K562 (cell line): ENCODE measurements around the gene NDUFA6. TPM values are rescaled to one million over a fixed set of nuclear protein-coding genes. Genes with fewer than 3 reads are reported as not detected.

Source experiments
- ATAC-seq: fragments of 200-7000 bp; cut with Tn5 transposase; 3 replicates; pipeline ENCODE4 v1.9.1; 2020; ENCODE audit warnings: moderate library complexity
- BruUV-seq: library from RNA; stranded (reverse); fragments of 400-500 nt; replicated peaks from 2 replicates; lab custom pipeline; 2021; lab: Mats Ljungman, UMichigan
- CTCF ChIA-PET: fragments of 300-600 bp; formaldehyde crosslinking; extraction: SDS; loops from one replicate; lab custom pipeline; 2021; ENCODE audit warnings: low intra/inter-chr PET ratio; lab: Yijun Ruan, JAX
- POLR2A ChIA-PET: fragments of 300-600, 350-650 bp; sonication (Branson Sonifier 250); formaldehyde crosslinking; extraction: SDS; loops from one replicate; lab custom pipeline; 2021; ENCODE audit warnings: antibody characterized with exemption, inconsistent platforms; lab: Yijun Ruan, JAX
- DNase-seq, 4 experiments: peaks; one replicate each; pipeline versions ENCODE4 v3.0.0 to v3.0.0-alpha.2; 2011 to 2018; ENCODE audit warnings: low spot score in 3 of 4, mixed read lengths in 3 of 4; ENCODE audit errors: extremely low read depth in 1 of 4
- FAIRE-seq: peaks from 2 replicates; lab custom pipeline; 2011; peaks lifted over from hg19 to GRCh38; lab: Jason Lieb, UNC
- H2AFZ ChIP-seq: 2 replicates; pipeline ENCODE4 v1.6.0; 2011; ENCODE audit warnings: low read depth, low read length, control low read depth, inconsistent platforms
- H3K27ac ChIP-seq: fragments of 200-600 bp; 3 replicates; pipeline ENCODE4 v1.8.0; 2011; ENCODE audit warnings: low read depth, mild to moderate bottlenecking, control low read depth, inconsistent platforms, low read length, moderate library complexity, mixed read lengths; ENCODE audit errors: extremely low read depth
- H3K27me3 ChIP-seq, 2 experiments: fragments of 300-600 bp in 1 of 2; 2 replicates in 1 of 2; 3 replicates in 1 of 2; pipeline versions ENCODE4 v1.6.0 to v1.8.0; 2011; ENCODE audit warnings: inconsistent platforms in 2 of 2, low read length in 2 of 2, mild to moderate bottlenecking in 1 of 2, mixed read lengths in 1 of 2, moderate library complexity in 1 of 2; ENCODE audit not compliant: control insufficient read depth in 2 of 2, insufficient read depth in 2 of 2
- H3K36me3 ChIP-seq: fragments of 300-600 bp; 3 replicates; pipeline ENCODE4 v1.8.0; 2011; ENCODE audit warnings: mild to moderate bottlenecking, low read length, inconsistent platforms; ENCODE audit not compliant: control insufficient read depth, insufficient read depth
- H3K4me1 ChIP-seq, 2 experiments: fragments of 200-600 bp in 1 of 2; replicated peaks in 1 of 2; 2 replicates in 1 of 2; 3 replicates in 1 of 2; pipeline versions ENCODE4 v1.5.1 to v1.8.0; 2011; ENCODE audit warnings: inconsistent platforms in 2 of 2, low read length in 2 of 2, mild to moderate bottlenecking in 1 of 2, mixed read lengths in 1 of 2, moderate library complexity in 1 of 2; ENCODE audit not compliant: control insufficient read depth in 2 of 2, insufficient read depth in 2 of 2
- H3K4me2 ChIP-seq: 2 replicates; pipeline ENCODE4 v1.6.1; 2011; ENCODE audit warnings: low read length, control low read depth, inconsistent platforms, mixed read lengths; ENCODE audit not compliant: insufficient read depth
- H3K4me3 ChIP-seq: fragments of 200-600 bp; sonication (generic), shearing (Covaris generic); 2 replicates; pipeline ENCODE4 v1.5.1; 2016; ENCODE audit warnings: control low read depth, inconsistent platforms
- H3K79me2 ChIP-seq: fragments of 200-600 bp; 3 replicates; pipeline ENCODE4 v1.8.0; 2011; ENCODE audit warnings: low read length, inconsistent platforms; ENCODE audit not compliant: control insufficient read depth, insufficient read depth
- H3K9ac ChIP-seq, 2 experiments: 2 replicates each; pipeline versions ENCODE4 v1.6.0 to v1.6.1; 2011; ENCODE audit warnings: low read depth in 2 of 2, low read length in 2 of 2, control low read depth in 1 of 2, inconsistent platforms in 1 of 2, mild to moderate bottlenecking in 1 of 2, mixed read lengths in 1 of 2; ENCODE audit not compliant: insufficient read depth in 1 of 2
- H3K9me1 ChIP-seq: one replicate; pipeline ENCODE4 v1.6.0; 2011; ENCODE audit warnings: inconsistent platforms, mild to moderate bottlenecking, low read length, moderate library complexity; ENCODE audit not compliant: control insufficient read depth, insufficient read depth
- H3K9me3 ChIP-seq: replicated peaks from 2 replicates; pipeline ENCODE4 v1.5.1; 2011; ENCODE audit warnings: low read depth, low read length, inconsistent platforms; ENCODE audit not compliant: control insufficient read depth, insufficient read depth
- H4K20me1 ChIP-seq: replicated peaks from 2 replicates; pipeline ENCODE4 v1.6.1; 2011; ENCODE audit warnings: low read length, inconsistent platforms, mixed read lengths; ENCODE audit not compliant: control insufficient read depth, insufficient read depth
- ATF7 ChIP-seq: fragments of 450-650 bp; IDR thresholded peaks from 2 replicates; pipeline ENCODE4 v1.7.1; 2014; ENCODE audit warnings: mild to moderate bottlenecking, moderate library complexity
- EWSR1 ChIP-seq: fragments of 450-650 bp; IDR thresholded peaks from 2 replicates; pipeline ENCODE4 v1.6.1; 2018; ENCODE audit warnings: borderline replicate concordance, mild to moderate bottlenecking, low read depth, moderate library complexity; ENCODE audit not compliant: partially characterized antibody
- GMEB1 ChIP-seq: fragments of 250-450 bp; sonication (Bioruptor Pico); IDR thresholded peaks from 2 replicates; pipeline ENCODE4 v1.4.0; 2020; ENCODE audit warnings: mild to moderate bottlenecking
- RFX1 ChIP-seq: fragments of 450-650 bp; IDR thresholded peaks from 2 replicates; pipeline ENCODE4 v1.6.1; 2016; ENCODE audit warnings: mild to moderate bottlenecking, moderate library complexity
- TEAD2 ChIP-seq: fragments of 450-650 bp; IDR thresholded peaks from 2 replicates; pipeline ENCODE4 v1.6.1; 2016; ENCODE audit warnings: missing genetic modification characterization, control low read depth, missing compliant biosample characterization
- ZNF217 ChIP-seq: sonication (generic); formaldehyde crosslinking; IDR thresholded peaks from 2 replicates; pipeline ENCODE4 v1.8.0; 2022; ENCODE audit warnings: mild to moderate bottlenecking, missing genetic modification reagents
- ZNF584 ChIP-seq: fragments of 200-800 bp; sonication (Bioruptor generic); IDR thresholded peaks from 2 replicates; pipeline ENCODE4 v1.6.1; 2016; ENCODE audit warnings: low read depth, mild to moderate bottlenecking, missing genetic modification characterization, missing compliant biosample characterization
- WGBS: fragments of 100-300 bp; shearing (Covaris generic); methylation state at CpG from one replicate; pipeline ENCODE4 v1.1.6; 2016; ENCODE audit warnings: low coverage, mixed read lengths; ENCODE audit not compliant: insufficient coverage; ENCODE audit errors: missing lambda C conversion rate; 5-methylcytosine and 5-hydroxymethylcytosine counted together
- in situ Hi-C: fragments of 300-500 bp; cut with MboI; formaldehyde crosslinking; loops from 4 replicates; pipeline ENCODE4 v1.15.0; 2018; ENCODE audit warnings: inconsistent platforms, mixed read lengths
- intact Hi-C: fragments of 100-400 bp; cut with micrococcal nuclease; formaldehyde crosslinking; loops from 2 replicates; pipeline ENCODE4 v1.14.2; 2022
- polyA plus RNA-seq, 8 experiments: library from polyadenylated mRNA; depleted of rRNA in 4 of 8; stranded (reverse) in 5 of 8; unstranded in 3 of 8; fragments of >200 nt; fragmentation: Nextera tagmentation in 2 of 8; fragmentation: Illumina TruSeq in 1 of 8; extraction: Ambion mirVana in 2 of 8; extraction: Trizol in 1 of 8; gene quantifications; 2 replicates each; pipeline versions ENCODE4 v1.2.1 to v1.2.3, GENCODE V29; 2011 to 2014; ENCODE audit warnings: inconsistent platforms in 1 of 8, missing spikeins in 1 of 8
- total RNA-seq, 7 experiments: library from RNA; depleted of rRNA in 6 of 7; stranded (reverse); fragments of >200 nt in 6 of 7; fragmentation: Illumina TruSeq in 2 of 7; extraction: Trizol in 2 of 7; gene quantifications; 2 replicates each; pipeline versions ENCODE4 v1.2.1 to v1.2.3, GENCODE V29; 2011 to 2021; ENCODE audit warnings: low replicate concordance in 1 of 7
- TF ChIP-seq, protein P1 (sequence below), 3 experiments: IDR thresholded peaks in 2 of 3; conservative IDR thresholded peaks in 1 of 3; 2 replicates each; pipeline ENCODE4 v1.5.1; 2011 to 2012; ENCODE audit warnings: low read length in 3 of 3, mild to moderate bottlenecking in 3 of 3, control low read depth in 2 of 3, improper control_type of control experiment in 1 of 3, inconsistent platforms in 1 of 3, low read depth in 1 of 3, mixed read lengths in 1 of 3, moderate library complexity in 1 of 3; ENCODE audit not compliant: insufficient read depth in 2 of 3
- TF ChIP-seq, protein P2 (sequence below): fragments of 450-650 bp; IDR thresholded peaks from 2 replicates; pipeline ENCODE4 v1.7.0; 2016; ENCODE audit warnings: borderline replicate concordance

NDUFA6 gene
- total and polyA plus RNA-seq, 9 of the 15 experiments (the other 6 are each of a cell fraction or from before 2014, with no cell fraction given) = 90.0 to 474 (median 128) TPM

GRCh38 chr22:42073621-42074041 lies 16.9 kb downstream of the NDUFA6 start (continued):
- TF ChIP-seq EWSR1 (no peak), RFX1 (no peak), ZNF584 (no peak), TEAD2 (tag) (no peak), GMEB1 (CRISPR knock-in tag) (no peak)

DNA sequence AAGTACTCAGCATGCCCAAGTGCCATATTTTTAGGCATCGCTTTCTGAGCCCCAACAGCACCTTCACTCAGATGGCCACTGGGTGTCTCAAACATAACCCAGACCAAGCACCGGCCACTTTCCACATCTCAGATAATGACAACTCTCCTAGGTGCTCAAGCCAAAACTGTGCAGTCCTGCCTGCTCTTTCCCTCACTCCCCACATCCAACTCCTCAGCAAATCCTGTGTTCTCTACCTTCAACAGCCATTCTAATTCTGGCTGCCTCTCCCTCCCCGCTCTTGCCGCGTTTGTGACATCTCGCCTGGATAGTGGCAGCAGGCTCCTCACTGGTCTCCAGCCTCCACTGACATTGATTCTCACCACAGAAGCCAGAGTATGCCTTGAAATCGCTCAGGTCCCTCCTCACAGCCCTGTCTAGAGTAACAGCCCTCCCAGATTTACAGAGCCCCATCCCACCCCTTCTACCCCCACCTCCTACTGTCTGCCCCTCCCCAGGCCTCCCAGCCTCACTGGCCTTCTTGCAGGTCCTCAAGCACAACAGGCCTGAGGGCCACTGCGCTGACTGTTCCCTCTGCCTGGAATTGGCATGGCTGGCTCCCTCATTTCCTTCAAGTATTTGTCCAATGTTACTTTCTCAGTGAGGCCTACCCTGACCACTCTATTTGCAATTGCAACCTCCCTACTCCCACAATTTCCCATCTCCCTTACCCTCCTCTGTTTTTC lies 17.8 kb downstream of the NDUFA6 start:
- peak overlapping the region in 1 of 2 experiments; percentile 35; a peak in 1 of 4 replicates for H3K9ac ChIP-seq
- TF ChIP-seq ZNF217 (no peak), ATF7 (no peak)
- TF ChIP-seq, protein P1, sequence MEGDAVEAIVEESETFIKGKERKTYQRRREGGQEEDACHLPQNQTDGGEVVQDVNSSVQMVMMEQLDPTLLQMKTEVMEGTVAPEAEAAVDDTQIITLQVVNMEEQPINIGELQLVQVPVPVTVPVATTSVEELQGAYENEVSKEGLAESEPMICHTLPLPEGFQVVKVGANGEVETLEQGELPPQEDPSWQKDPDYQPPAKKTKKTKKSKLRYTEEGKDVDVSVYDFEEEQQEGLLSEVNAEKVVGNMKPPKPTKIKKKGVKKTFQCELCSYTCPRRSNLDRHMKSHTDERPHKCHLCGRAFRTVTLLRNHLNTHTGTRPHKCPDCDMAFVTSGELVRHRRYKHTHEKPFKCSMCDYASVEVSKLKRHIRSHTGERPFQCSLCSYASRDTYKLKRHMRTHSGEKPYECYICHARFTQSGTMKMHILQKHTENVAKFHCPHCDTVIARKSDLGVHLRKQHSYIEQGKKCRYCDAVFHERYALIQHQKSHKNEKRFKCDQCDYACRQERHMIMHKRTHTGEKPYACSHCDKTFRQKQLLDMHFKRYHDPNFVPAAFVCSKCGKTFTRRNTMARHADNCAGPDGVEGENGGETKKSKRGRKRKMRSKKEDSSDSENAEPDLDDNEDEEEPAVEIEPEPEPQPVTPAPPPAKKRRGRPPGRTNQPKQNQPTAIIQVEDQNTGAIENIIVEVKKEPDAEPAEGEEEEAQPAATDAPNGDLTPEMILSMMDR (IDR thresholded peaks at IDR 0.05 in 2 of 3, conservative IDR thresholded peaks at IDR 0.05 in 1 of 3; ENCODE audit: insufficient read depth in 2 of 3, low read depth in 1 of 3, low read length in 3 of 3) = peak in 2 of 3 experiments; percentile 16 to 30; a peak in 2 of 6 replicates
- TF ChIP-seq, protein P2, sequence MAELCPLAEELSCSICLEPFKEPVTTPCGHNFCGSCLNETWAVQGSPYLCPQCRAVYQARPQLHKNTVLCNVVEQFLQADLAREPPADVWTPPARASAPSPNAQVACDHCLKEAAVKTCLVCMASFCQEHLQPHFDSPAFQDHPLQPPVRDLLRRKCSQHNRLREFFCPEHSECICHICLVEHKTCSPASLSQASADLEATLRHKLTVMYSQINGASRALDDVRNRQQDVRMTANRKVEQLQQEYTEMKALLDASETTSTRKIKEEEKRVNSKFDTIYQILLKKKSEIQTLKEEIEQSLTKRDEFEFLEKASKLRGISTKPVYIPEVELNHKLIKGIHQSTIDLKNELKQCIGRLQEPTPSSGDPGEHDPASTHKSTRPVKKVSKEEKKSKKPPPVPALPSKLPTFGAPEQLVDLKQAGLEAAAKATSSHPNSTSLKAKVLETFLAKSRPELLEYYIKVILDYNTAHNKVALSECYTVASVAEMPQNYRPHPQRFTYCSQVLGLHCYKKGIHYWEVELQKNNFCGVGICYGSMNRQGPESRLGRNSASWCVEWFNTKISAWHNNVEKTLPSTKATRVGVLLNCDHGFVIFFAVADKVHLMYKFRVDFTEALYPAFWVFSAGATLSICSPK = no peak
- no peak for ATAC-seq
- H3K27ac ChIP-seq = no peak overlapping the region
- no peaks in the 10 kb centered on the region for H3K27me3 ChIP-seq
- no peak for FAIRE-seq
- peaks cover 8% of the 10 kb centered on the region; the same call in 1 of the 3 replicates for H3K36me3 ChIP-seq
- H3K9me3 ChIP-seq = no peaks in the 10 kb centered on the region
- peak in 1 of 4 experiments; percentile 32 for DNase-seq
- POLR2A ChIA-PET = no interaction called here
- peaks cover 2% of the 10 kb centered on the region for H3K9me1 ChIP-seq
- no peak overlapping the region for H2AFZ ChIP-seq
- no peak overlapping the region for H3K4me2 ChIP-seq
- peaks cover 21% of the 10 kb centered on the region for H3K79me2 ChIP-seq
- H3K4me3 ChIP-seq = no peak overlapping the region
- H4K20me1 ChIP-seq = no peaks in the 10 kb centered on the region
- CTCF ChIA-PET = no interaction called here
- in situ Hi-C loops (no loop called here), intact Hi-C loops (loop anchor here (10.0 kb wide), 1 partner anchor 108 kb away; the partner anchor contains the start of gene SEPTIN3)
- whole genome bisulfite sequencing = 54% methylated on average over 7 of the region's 8 CpGs
- peaks cover 19 to 46% of the 10 kb centered on the region in 2 experiments; a peak in 4 of 5 replicates for H3K4me1 ChIP-seq
- BruUV-seq = no TSS peak
